22Rv1 (cell line): Measurements from ENCODE around the gene RNF180.

Experiments
- H3K27ac ChIP-seq: fragments of 450-650 bp; 2 replicates; pipeline ENCODE4 v1.5.1; 2017
- ZFX ChIP-seq: fragments of 450-650 bp; IDR thresholded peaks from 2 replicates; pipeline ENCODE4 v1.6.1; 2017; ENCODE audit warnings: antibody characterized with exemption, borderline replicate concordance
- TF ChIP-seq, protein P1 (sequence below): fragments of 450-650 bp; IDR thresholded peaks from 2 replicates; pipeline ENCODE4 v1.5.1; 2017; ENCODE audit warnings: mild to moderate bottlenecking

RNF180 gene, protein sequence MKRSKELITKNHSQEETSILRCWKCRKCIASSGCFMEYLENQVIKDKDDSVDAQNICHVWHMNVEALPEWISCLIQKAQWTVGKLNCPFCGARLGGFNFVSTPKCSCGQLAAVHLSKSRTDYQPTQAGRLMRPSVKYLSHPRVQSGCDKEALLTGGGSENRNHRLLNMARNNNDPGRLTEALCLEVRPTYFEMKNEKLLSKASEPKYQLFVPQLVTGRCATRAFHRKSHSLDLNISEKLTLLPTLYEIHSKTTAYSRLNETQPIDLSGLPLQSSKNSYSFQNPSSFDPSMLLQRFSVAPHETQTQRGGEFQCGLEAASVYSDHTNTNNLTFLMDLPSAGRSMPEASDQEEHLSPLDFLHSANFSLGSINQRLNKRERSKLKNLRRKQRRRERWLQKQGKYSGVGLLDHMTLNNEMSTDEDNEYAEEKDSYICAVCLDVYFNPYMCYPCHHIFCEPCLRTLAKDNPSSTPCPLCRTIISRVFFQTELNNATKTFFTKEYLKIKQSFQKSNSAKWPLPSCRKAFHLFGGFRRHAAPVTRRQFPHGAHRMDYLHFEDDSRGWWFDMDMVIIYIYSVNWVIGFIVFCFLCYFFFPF

DNA sequence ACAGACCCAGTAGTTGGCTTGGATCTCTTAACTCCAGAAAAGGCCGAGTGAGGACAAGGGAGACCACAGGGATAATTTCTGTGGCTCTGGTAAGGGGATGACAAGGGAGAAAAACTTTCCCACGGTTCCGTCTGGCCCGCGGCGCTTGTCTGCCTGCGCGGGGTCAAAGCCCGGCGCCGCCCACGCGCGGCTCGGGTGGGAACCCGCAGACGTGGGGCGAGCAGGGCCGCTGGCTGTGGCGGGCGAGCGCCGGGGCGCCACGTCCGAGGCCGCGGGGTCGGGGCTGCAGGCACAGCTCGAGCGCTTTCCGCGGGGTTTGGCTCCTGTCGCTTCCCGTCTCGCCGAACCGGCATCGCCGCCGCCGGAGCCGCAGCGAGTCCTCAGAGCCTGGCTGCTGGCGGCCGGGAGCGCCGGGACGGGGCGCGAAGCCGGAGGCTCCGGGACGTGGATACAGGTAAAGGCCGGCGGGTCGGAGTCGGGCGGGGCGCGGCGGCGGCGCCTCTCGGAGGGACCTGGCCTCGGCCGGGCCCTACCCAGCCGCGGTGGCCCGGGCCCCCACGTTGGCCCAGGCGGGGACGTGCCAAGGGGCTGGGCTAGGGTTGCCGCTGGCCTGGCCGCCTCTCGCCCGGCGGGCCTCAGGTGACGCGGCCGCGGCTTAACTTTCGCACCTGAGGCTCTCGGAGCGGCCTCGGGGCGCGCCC is at the start of gene RNF180:
TSS of gene RNF180 (plus strand) at position 344 of the 701 bp plus-strand sequence. CDS start 34,965 bp downstream, outside the sequence.
- H3K27ac ChIP-seq: no peak within 1 kb of the TSS
- TF ChIP-seq, protein P1, sequence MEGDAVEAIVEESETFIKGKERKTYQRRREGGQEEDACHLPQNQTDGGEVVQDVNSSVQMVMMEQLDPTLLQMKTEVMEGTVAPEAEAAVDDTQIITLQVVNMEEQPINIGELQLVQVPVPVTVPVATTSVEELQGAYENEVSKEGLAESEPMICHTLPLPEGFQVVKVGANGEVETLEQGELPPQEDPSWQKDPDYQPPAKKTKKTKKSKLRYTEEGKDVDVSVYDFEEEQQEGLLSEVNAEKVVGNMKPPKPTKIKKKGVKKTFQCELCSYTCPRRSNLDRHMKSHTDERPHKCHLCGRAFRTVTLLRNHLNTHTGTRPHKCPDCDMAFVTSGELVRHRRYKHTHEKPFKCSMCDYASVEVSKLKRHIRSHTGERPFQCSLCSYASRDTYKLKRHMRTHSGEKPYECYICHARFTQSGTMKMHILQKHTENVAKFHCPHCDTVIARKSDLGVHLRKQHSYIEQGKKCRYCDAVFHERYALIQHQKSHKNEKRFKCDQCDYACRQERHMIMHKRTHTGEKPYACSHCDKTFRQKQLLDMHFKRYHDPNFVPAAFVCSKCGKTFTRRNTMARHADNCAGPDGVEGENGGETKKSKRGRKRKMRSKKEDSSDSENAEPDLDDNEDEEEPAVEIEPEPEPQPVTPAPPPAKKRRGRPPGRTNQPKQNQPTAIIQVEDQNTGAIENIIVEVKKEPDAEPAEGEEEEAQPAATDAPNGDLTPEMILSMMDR: no peak
- no peak for TF ChIP-seq ZFX

DNA sequence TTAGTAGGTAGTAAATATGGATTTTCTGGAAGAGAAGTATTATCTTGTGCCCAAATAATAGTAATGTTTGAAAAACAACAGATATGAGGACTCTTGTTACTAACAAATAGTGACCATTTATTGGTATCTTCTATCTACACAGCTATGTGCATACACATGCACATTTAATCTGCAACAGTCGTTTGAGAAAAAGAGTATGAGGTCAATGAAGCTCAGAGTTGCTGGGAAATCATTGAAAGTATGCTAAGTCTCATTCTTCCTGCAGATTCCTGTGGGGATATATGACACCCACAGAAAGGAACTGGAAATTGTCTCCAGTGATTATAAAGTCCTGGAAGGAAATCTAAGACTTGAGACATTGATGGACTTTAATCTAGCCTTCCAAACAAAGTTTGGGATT is 40.1 kb upstream of the RNF180 start:
- TF ChIP-seq, protein P1: no peak

DNA sequence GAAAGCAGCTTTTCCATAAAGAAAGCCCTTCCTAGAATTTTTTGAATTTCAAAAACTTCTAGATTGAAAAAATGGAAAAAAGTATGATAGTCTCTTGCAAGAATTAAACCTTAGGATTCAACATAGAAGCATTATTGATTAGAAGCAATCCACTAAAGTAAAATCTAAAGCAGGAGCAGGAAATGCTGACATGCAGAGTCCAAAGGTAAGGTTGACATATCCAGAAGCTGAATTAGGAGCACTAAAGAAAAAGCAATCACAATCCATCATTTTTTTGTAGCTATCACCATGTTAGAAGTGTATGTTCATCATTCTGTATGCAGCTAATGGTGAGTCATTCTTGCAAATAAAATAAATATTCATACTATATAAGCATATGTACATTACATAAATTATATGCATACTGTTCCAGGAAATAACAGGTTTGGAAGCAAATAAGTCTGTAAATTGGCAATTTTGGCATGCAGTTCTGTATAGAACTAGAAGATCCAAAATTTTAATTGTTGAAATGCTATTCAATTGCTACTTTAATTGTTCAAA is 39.4 kb upstream of the RNF180 start:
- H3K27ac ChIP-seq: no peak overlapping the region
- no peak for TF ChIP-seq ZFX
- TF ChIP-seq, protein P1: no peak

More for the DNA sequence above, 40.1 kb upstream of the RNF180 start:
- H3K27ac ChIP-seq: no peak overlapping the region

DNA sequence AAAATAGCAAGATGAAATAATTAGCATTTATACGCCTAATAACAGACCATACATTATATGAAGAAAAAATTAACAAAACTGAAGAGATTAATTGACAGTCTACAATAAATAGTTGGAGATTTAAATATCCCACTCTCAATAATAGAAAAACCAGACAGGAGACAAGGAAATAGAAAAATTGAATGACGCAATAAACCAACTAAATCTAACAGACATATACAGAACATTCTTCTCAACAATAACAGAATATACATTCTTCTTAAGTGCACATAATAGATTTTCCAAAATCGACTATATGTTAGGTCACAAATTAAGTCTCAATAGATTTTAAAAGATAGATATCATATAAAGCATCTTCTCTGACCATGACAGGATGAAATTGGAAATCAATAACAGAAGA is 25.6 kb upstream of the RNF180 start:
- no peak overlapping the region for H3K27ac ChIP-seq
- TF ChIP-seq, protein P1: no peak
- TF ChIP-seq ZFX: no peak

DNA sequence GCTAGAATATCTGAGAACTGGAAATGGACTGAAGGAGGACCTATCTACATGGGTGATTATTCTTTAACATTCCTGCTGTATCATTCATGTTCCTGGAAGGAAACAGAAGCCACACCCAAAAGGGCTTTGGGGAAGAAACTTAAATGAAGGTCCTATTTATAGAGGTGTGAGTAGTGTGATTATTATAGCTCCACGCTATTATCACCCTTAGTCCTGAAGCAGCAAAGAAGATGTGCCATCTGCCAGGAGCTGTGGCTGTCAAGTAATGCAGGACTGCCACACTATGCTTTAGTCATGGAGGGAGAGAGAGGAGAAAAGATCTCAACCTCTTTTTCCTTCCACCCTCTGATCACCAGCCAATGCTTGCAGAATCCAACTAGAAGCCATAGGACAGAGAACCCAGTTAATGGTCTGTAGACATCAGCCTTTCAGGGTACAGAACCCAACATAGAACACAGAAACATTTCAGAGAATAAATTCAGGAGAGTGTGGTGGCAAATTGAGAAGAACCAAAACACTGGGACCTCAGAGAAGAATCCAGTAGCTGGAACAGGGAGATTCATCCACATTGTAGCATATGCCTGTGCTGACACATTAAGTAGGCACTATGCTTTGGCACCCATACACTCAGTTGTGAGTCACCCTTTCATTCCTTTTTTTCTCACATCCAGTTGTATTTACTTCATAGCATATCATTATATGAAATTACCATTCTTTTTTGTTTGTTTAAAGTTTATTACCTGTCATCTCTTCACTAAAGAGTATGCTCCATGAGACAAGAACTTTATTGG is 21.0 kb upstream of the RNF180 start:
- no peak overlapping the region for H3K27ac ChIP-seq
- TF ChIP-seq ZFX: no peak
- TF ChIP-seq, protein P1: no peak

DNA sequence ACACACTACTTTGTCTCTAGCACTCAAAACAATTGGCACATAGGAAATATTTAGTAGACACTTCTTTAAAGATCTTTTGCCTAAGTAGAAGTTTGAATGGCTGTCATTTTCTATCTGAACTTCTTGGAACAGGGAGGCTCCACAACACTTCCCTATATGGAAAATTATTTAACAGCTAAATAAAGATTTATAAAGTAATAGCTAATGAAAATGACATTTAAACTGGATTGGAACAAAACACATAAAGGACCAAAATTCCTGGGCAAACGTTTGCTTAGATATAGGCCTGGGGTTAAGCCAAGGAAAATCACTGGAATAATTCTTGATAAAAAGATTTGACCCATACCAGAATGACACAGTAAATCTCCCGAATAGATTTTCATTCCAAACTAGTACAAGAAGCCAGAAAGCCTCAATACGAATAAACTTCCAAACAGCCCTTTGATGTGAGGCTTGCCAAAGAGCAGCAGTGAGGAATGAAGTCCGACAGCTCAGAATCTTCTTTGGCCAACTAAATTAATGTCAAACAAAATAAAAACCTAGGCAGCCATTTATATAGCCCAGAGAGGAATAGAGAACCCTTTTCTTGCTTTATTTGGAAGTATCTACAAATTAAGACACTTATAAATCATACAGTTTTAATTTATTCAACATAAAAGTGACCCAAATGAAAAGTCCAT is 20.3 kb upstream of the RNF180 start:
- TF ChIP-seq, protein P1: no peak
- no peak for TF ChIP-seq ZFX
- H3K27ac ChIP-seq: no peak overlapping the region
